Tibial artery (tissue), 4 donors: ENCODE results near the gene RNF40.

ENCODE experiments used
- DNase-seq, 2 donors: peaks; one replicate each; pipeline ENCODE4 v3.0.0-alpha.2; 2019
- H3K27ac ChIP-seq, 2 donors: fragments of 200-600 bp; sonication (generic) in 1 of 2; 1 replicate in 1 of 2; 2 replicates in 1 of 2; pipeline ENCODE4 v1.5.1; 2018 to 2019; ENCODE audit warnings: mild to moderate bottlenecking in 1 of 2
- H3K27me3 ChIP-seq, 2 donors: fragments of 200-600 bp; sonication (generic) in 1 of 2; one replicate each; pipeline versions ENCODE4 v1.5.1 to v1.6.0; 2016 to 2019
- H3K36me3 ChIP-seq, 3 donors: fragments of 200-600 bp; sonication (generic) in 2 of 3; one replicate each; pipeline ENCODE4 v1.5.1; 2016 to 2019; ENCODE audit warnings: mild to moderate bottlenecking in 2 of 3
- H3K4me1 ChIP-seq, 4 donors: fragments of 200-600 bp; sonication (generic) in 2 of 4; 1 replicate in 3 of 4; 2 replicates in 1 of 4; pipeline ENCODE4 v1.5.1; 2016 to 2019
- H3K4me3 ChIP-seq, 2 donors: fragments of 200-600 bp; sonication (generic) in 1 of 2; 1 replicate in 1 of 2; 2 replicates in 1 of 2; pipeline ENCODE4 v1.5.1; 2018 to 2019; ENCODE audit warnings: mild to moderate bottlenecking in 2 of 2
- H3K9me3 ChIP-seq, 3 donors: fragments of 200-600 bp; sonication (generic) in 1 of 3; one replicate each; pipeline ENCODE4 v1.5.1; 2016 to 2019
- intact Hi-C: fragments of 100-400 bp; cut with DNase I; formaldehyde crosslinking; loops from one replicate; pipeline ENCODE4 v1.15.0; 2023; ENCODE audit warnings: low total_unique reads
- TF ChIP-seq, protein P1 (sequence below), 2 experiments: fragments of 200-600 bp in 1 of 2; fragments of 450-650 bp in 1 of 2; IDR thresholded peaks; one replicate each; pipeline ENCODE4 v1.5.1; 2017 to 2019; ENCODE audit warnings: antibody characterized with exemption in 2 of 2, mild to moderate bottlenecking in 1 of 2, moderate library complexity in 1 of 2

The RNF40 gene

DNA sequence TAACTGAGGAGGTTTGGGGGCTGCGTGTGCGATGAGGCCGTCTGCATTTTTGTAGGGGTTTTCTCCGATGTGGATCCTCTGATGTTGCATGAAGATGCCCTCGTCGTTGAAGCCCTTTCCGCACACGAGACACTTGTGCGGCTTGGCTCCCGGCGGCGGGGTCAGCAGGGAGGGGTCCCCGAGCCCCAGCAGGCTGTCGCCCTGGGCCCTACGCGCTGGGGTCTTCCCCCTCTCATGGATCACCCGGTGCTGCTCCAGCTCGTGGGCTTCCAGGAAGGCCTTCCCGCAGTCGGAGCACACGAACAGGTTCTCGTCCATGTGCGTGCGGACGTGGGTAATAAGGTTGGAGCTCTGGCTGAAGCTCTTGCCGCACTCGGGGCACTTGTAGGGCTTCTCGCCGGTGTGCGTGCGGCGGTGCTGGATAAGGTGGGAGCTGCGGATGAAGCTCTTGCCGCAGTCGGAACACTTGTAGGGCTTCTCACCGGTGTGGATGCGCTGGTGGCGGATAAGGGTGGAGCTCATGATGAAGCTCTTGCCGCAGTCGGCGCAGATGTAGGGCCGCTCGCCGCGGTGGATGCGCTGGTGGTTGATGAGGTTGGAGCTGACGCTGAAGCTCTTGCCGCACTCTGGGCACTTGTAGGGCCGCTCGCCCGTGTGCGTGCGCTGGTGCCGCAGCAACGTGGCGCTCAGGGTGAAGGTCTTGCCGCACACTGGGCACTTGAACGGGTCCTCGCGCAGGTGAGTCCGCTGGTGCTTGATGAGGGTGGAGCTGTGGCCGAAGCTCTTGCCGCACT, 20.6 kb downstream of the RNF40 start:
- Histone ChIP-seq H3K4me1 (peaks cover 0 to 21% (median 14%) of the 10 kb centered on the region in 4 donors), H3K4me3 (no peak overlapping the region), H3K27ac (no peak overlapping the region), H3K36me3 (peaks cover 21 to 52% (median 26%) of the 10 kb centered on the region in 3 donors), H3K27me3 (no peaks in the 10 kb centered on the region), H3K9me3 (no peaks in the 10 kb centered on the region)
- TF ChIP-seq, protein P1, sequence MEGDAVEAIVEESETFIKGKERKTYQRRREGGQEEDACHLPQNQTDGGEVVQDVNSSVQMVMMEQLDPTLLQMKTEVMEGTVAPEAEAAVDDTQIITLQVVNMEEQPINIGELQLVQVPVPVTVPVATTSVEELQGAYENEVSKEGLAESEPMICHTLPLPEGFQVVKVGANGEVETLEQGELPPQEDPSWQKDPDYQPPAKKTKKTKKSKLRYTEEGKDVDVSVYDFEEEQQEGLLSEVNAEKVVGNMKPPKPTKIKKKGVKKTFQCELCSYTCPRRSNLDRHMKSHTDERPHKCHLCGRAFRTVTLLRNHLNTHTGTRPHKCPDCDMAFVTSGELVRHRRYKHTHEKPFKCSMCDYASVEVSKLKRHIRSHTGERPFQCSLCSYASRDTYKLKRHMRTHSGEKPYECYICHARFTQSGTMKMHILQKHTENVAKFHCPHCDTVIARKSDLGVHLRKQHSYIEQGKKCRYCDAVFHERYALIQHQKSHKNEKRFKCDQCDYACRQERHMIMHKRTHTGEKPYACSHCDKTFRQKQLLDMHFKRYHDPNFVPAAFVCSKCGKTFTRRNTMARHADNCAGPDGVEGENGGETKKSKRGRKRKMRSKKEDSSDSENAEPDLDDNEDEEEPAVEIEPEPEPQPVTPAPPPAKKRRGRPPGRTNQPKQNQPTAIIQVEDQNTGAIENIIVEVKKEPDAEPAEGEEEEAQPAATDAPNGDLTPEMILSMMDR (IDR thresholded peaks at IDR 0.05), result no peak
- no peak for DNase-seq
- intact Hi-C loops, result no loop called here

DNA sequence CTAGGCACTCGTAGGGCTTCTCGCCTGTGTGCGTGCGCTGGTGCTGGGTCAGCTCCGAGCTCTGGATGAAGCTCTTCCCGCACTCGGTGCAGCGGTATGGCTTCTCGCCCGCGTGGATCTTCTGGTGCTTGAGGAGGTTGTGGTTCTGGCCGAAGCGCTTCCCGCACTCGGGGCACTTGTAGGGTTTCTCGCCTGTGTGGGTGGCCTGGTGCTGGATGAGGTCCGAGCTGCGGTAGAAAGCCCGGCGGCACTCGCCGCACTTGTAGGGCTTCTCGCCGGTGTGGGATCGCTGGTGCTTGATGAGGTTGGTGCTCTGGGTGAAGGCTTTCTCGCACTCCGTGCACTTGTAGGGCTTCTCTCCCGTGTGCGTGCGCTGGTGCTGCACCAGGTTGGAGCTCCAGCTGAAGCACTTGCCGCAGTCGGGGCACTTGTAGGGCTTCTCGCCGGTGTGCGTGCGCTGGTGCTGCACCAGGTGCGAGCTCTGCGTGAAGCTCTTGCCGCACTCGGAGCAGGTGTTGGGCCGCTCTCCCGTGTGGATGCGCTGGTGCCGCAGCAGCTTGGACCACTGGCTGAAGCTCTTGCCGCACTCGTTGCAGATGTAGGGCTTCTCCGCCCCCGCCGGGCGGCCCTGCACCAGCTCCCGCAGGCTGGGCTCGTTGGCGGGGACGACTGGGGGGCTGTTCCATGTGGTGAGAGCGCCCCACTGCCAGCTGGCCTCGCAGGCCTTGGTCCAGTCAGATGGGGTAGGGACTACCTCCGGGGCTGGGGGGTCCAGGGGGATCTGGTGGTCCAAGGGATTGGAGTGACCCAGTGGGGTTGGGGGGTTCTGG, 21.4 kb downstream of the RNF40 start:
- Histone ChIP-seq H3K9me3 (no peaks in the 10 kb centered on the region), H3K27me3 (no peaks in the 10 kb centered on the region), H3K4me3 (no peak overlapping the region), H3K36me3 (peaks cover 21 to 52% (median 26%) of the 10 kb centered on the region in 3 donors), H3K4me1 (peaks cover 0 to 25% (median 16%) of the 10 kb centered on the region in 4 donors), H3K27ac (no peak overlapping the region)
- intact Hi-C loops, result no loop called here
- TF ChIP-seq, protein P1 (IDR thresholded peaks at IDR 0.05), result no peak
- no peak for DNase-seq

DNA sequence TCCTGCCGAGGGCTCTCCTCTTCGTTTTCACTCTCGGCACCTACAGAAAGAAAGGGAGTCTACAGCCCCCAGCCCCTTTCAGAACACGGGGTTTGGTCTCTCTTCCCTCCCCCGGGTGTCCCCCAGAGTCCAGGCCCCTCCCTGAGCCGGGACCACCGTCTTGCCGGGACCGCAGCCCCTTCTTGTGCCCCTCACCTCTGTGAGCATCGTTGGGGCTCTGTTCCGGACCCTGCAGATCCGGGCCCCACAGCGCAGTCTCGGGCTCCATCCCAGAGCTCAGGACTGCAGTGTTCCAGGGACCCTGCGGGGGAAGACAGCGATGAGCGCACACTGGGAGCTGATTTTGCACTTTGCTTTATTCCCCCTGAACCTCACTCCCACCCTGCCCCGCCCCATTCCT, 22.1 kb downstream of the RNF40 start:
- Histone ChIP-seq H3K27me3 (no peaks in the 10 kb centered on the region), H3K4me3 (no peak overlapping the region), H3K4me1 (peaks cover 0 to 25% (median 16%) of the 10 kb centered on the region in 4 donors), H3K36me3 (peaks cover 21 to 52% (median 26%) of the 10 kb centered on the region in 3 donors), H3K27ac (no peak overlapping the region), H3K9me3 (no peaks in the 10 kb centered on the region)
- intact Hi-C loops, result no loop called here
- DNase-seq, result no peak
- TF ChIP-seq, protein P1 (IDR thresholded peaks at IDR 0.05), result no peak

DNA sequence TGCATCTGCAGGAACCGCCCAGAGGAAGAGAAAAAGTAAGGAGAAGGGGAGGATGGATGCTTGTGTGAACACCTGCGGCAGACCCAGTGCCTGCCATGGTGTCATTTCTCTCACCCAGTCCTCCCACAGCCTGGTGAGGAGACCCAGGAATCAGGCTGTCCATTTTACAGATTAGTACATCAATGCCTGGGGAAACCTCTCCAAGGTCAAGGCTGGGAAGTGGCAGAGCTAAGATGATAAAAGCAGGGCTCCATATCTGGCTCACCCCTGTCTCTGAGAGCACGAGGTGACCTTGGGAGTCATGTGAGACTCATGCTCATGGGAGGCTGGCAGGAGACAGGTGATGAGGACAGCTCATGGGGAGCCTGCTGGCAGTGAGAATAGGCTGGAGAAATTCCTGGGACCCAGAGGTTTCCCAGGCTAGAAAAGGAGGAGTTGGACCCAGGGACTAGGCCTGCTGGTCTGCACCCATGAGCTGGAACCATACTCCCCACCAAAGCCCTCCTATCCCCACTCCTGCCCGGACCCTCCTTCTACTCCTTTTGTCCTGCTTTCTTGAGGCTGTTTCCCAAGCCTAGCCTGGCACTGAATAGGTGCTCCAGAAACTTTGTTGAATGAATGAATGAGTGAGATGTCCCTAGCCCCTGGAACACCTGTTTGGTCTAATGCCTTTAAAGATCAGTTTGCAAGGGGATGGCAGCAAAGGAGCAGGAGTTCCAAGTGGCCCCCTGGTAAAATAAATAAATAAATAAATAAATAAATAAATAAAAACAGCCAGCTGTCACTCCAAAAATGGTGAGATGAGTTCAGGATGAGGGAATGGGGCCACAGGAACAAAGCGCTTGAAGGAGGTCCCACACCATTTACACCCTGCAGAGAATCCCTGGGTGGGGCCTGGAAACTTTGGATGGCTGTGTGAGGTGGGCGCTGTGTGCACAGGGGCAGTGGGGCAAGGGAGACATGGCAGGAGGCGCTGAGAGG, 23.3 kb downstream of the RNF40 start:
- Histone ChIP-seq H3K36me3 (peaks cover 21 to 45% (median 26%) of the 10 kb centered on the region in 3 donors), H3K9me3 (no peaks in the 10 kb centered on the region), H3K4me3 (peak overlapping the region; percentile 84 to 88), H3K4me1 (peaks cover 0 to 25% (median 16%) of the 10 kb centered on the region in 4 donors), H3K27me3 (no peaks in the 10 kb centered on the region), H3K27ac (peak overlapping the region in 1 of 2 donors; percentile 94)
- no peak for DNase-seq
- intact Hi-C loops, result no loop called here
- TF ChIP-seq, protein P1 (IDR thresholded peaks at IDR 0.05), result no peak
